CD4-positive, alpha-beta T cell treated with Interleukin-21 for 1 hour (primary cell): ENCODE results near the gene HLA-DRB5.
"Not testable (repeated sequence)": the region's sequence is repeated elsewhere in the genome, so short reads cannot be mapped to it uniquely, and the experiment has no call there.

Experiments used
- DNase-seq: peaks from one replicate; pipeline ENCODE4 v3.0.0-alpha.2; 2020

HLA-DRB5 gene

DNA sequence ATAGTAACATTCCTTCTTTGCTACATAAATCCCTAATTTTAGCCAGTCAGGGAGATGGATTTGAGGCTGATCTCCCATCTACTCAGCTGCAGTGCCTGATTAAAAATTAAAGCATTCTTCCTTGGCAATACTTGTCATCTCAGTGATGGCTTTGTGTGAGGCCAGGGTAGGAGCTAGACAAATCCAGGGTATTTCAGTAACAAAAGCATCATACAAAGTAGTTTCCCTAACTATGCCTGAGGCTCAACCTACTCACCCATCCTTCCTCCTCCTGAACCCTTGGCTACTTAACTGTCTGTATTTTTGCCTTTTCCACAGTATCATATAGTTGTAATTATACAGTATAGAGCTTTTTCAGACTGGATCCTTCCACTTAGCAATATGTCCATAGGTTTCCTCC lies 37.7 kb downstream of the HLA-DRB5 start:
- no peak for DNase-seq

DNA sequence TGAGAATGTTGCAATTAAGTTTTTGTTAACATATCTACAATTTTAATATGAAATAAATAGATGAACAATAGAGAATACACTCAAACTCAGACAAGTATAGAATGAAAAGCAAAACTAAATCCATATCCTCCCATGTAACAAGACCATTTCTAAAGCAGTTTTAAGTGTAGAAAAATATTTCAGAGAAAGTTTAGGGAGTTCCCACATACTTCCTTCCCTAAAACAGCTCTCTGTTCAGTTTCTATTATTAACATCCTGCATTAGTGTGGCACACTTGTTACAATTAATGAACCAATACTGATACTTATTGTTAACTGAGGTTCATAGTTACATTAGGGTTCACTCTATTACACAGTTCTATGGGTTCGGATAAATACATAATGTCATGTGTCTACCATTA lies 38.4 kb downstream of the HLA-DRB5 start:
- no peak for DNase-seq

DNA sequence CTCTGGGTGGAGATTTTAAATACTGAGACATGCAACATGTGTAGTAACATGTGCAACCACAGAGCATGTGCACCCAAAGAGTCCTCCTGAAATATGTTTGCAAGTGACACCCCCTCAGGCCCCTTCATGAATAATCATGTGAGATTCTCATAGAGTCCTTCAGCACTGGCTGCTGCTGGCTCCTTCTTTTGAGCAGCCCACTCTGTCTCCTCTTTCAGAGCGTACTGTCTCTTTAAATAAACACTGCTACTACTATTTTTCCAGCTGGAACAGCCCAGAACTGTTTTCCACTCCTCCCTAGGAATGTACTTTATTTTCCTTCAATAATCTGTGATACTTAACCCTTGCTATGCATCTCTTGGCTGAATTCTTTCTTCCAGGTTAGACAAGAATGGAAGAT lies 42.0 kb downstream of the HLA-DRB5 start:
- DNase-seq = no peak

DNA sequence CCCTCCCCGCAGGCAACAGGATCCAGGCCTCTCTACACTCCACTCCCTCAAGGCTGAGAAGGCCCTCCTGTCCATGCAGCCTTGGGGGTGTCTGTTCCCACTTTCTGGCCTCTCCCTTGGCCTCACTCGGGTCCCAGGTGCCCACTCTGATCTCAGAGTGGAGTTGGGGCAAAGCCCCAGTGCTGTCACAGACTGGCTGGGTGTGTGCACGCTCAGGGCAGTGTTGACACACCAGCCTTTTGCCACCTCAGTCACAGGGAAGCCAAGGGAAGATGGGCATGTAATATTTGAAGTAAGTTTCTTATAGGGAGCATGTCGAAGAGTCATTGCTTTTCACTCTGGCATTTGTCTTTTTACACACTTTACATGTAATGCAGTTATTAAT lies 45.5 kb downstream of the HLA-DRB5 start:
- DNase-seq = no peak

DNA sequence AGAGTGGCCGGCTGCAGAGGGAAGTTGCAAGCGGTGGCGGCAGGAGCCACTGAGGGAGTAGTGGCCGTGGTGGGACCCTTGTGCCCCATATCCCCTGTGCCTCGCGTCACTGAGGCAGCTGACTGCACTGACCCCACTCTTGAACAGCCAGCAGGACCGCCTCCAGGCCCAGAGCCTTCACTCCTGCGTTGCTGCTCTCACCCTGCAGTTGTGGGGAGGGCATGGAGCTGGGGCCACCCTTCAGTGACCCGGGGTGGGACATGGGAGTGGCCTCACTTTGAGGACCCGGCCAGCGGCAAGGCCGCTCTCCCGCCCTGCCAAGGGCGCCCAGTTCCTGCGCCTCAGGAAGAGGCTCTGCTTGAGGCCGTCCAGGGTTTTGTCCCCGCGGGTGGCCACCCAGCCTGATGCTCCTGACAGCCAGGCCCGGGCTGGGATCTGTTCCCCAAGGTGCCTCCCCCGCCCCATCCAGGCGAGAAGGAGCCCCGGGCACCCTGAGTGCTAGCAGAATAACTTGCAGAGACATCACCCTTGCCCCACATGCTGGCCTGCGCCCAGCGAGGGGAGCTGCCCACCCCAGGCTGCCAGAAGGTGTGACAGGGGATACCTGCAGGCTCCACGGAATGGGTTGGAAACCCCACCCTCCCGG lies 46.0 kb downstream of the HLA-DRB5 start:
- no peak for DNase-seq

DNA sequence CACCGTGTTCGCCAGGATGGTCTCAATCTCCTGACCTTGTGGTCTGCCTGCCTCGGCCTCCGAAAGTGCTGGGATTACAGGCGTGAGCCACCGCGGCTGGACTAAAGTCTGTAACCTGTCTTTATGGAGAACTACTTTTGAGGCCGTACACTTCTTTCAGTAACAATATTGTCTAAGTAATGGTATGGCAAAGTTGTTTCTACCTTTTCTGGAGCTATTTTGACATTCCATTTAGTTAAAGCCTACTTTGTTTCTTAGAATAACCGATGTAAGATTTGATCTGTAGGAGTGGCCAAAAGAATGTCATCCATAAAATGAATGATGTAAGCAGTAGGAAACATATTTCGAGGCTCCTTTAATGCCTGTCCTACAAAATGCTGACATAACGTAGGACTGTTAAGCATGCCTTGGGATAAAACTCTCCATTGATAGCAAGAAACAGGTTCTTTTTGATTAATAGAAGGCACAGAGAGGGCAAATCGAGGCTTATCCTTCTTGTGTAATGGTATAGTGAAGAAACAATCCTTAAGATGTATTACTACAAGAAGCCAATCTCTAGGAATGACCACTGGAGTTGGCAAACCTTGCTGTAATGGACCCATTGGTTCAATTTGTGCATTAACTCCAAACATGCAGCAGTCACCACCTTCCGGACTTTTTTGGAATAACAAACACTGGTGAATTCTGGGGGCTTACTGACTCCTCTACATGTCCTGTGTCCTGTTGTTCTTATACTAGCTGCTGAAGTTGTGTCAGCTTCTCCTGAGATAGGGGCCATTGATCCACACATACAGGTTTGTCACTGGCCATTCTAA lies 54.5 kb downstream of the HLA-DRB5 start:
- DNase-seq = no peak

DNA sequence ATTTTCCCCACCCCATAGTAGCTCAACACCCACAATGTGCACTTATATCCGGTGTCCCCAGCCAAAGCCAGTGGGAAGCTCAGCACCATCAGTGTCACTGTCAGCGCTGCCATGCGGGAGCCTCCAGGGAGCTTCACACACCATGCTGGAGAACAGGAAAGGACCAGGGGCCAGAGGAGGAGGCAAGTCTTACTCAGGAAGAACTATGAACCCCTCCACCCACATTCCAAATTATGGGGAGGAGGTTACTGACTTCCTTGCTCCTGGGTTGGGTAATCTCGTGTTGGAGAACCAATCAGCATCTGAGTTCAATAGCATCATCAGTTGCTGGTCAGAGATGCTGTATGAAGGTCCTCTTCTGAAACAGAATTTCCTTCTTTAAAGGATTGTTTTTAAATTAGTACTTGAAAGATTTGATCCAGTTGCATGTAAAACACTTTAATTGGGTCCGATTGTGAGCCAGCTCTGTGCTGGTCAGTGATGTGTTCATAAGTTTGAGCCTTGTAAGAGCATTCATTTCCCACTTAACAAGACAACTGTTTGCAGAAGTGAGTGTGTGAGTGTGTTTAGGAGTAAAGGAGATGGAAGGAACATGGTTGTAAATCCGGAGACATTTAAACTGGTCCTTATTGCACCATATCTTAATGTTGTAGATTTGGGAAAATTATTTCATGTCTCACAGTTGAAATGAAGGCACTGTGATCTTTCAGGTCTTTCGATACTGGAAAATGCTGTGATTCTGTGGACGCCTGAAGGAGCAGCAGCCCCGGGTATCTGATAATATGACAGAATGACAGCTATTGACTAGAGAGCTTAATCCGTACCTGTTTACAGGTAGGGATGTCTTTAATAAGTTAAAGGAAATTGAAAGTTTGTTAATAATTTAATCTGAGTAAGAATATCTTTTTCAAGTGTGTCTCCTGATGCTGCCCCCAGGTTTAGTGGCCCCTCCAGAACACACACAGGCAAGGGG lies 56.4 kb downstream of the HLA-DRB5 start:
- DNase-seq = peak; percentile 38

DNA sequence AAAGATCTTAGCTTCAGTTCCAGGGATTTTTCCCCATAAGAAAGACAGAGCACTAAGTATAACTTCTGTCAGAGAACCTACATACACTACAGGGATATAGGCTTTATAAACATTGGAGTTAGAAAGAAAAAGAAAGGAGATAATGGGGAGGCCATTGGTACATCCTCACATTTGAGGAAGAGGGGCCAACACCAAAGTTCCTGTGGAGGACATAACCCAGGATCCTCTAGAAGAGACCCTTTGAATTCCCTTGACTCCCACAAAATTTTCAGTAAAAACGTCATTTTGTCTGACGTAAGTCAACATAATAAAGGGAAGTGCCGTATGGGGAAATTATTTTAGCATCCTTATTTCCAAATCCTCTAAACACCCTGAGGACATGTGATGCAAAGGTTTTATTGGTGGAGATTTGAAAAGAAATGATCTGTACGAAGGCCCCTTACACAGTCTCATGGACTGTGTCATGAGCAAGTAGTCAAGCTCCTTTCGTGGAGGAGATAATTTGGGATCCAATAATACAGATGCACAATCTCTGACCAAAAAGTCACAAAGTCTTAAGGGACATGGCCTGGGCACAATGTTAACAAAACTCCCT lies 57.2 kb downstream of the HLA-DRB5 start:
- peak; percentile 4 for DNase-seq

DNA sequence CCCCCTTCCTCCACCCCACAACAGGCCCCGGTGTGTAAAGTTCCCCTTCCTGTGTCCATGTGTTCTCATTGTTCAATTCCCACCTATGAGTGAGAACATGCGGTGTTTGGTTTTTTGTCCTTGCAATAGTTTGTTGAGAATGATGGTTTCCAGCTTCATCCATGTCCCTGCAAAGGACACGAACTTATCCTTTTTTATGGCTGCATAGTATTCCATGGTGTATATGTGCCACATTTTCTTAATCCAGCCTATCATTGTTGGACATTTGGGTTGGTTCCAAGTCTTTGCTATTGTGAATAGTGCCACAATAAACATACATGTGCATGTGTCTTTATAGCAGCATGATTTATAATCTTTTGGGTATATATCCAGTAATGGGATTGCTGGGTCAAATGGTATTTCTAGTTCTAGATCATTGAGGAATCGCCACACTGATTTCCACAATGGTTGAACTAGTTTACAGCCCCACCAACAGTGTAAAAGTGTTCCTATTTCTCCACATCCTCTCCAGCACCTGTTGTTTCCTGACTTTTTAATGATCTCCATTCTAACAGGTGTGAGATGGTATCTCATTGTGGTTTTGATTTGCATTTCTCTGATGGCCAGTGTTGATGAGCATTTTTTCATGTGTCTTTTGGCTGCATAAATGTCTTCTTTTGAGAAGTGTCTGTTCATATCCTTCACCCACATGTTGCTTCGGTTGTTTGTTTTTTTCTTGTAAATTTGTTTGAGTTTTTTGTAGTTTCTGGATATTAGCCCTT lies 62.2 kb downstream of the HLA-DRB5 start:
- DNase-seq = not testable (repeated sequence)
